Suprapubic skin (tissue), 4 donors: ENCODE results near the gene SFSWAP. TPM values are rescaled to one million over a fixed set of nuclear protein-coding genes. Genes with fewer than 3 reads are reported as not detected.
A peak's percentile ranks its signal among the peaks of the same experiment; 100 is the strongest.

Experiments
- DNase-seq, 2 donors: peaks; one replicate each; pipeline ENCODE4 v3.0.0-alpha.2; 2019; ENCODE audit warnings: low spot score in 2 of 2
- H3K27ac ChIP-seq: fragments of 200-600 bp; sonication (generic); one replicate; pipeline ENCODE4 v1.5.1; 2019
- H3K27me3 ChIP-seq: fragments of 200-600 bp; sonication (generic); one replicate; pipeline ENCODE4 v1.5.1; 2019
- H3K36me3 ChIP-seq: fragments of 200-600 bp; sonication (generic); one replicate; pipeline ENCODE4 v1.5.1; 2019
- H3K4me1 ChIP-seq: fragments of 200-600 bp; sonication (generic); one replicate; pipeline ENCODE4 v1.5.1; 2019
- H3K4me3 ChIP-seq: fragments of 200-600 bp; sonication (generic); one replicate; pipeline ENCODE4 v1.5.1; 2019; ENCODE audit warnings: mild to moderate bottlenecking
- H3K9me3 ChIP-seq: fragments of 200-600 bp; sonication (generic); one replicate; pipeline ENCODE4 v1.5.1; 2019
- CTCF ChIP-seq, 2 donors: fragments of 200-600 bp in 1 of 2; fragments of 450-650 bp in 1 of 2; sonication (generic) in 1 of 2; IDR thresholded peaks; one replicate each; pipeline ENCODE4 v1.5.1; 2016 to 2019; ENCODE audit warnings: antibody characterized with exemption in 2 of 2, mild to moderate bottlenecking in 1 of 2, moderate library complexity in 1 of 2
- EP300 ChIP-seq: sonication (generic); formaldehyde crosslinking; IDR thresholded peaks from one replicate; pipeline ENCODE4 v1.6.1; 2017; ENCODE audit warnings: antibody characterized with exemption
- POLR2A ChIP-seq, 2 donors: fragments of 450-650 bp; IDR thresholded peaks; one replicate each; pipeline ENCODE4 v1.6.1; 2017; ENCODE audit warnings: antibody characterized with exemption in 2 of 2, mild to moderate bottlenecking in 2 of 2, moderate library complexity in 2 of 2
- POLR2AphosphoS5 ChIP-seq, 3 donors: sonication (generic); formaldehyde crosslinking; IDR thresholded peaks; one replicate each; pipeline ENCODE4 v1.6.1; 2017; ENCODE audit warnings: antibody characterized with exemption in 3 of 3
- WGBS: methylation state at CpG from one replicate; pipeline ENCODE4 v1.1.5; 2018; 5-methylcytosine and 5-hydroxymethylcytosine counted together
- total RNA-seq, 4 donors: library from RNA; depleted of rRNA; stranded (reverse); fragments of >200 nt; gene quantifications; one replicate each; pipeline ENCODE4 v1.1.0, GENCODE V29; 2016

The SFSWAP gene
- total RNA-seq, 4 donors from 2014 or later = 41.3 to 107 (median 49.9) TPM

DNA sequence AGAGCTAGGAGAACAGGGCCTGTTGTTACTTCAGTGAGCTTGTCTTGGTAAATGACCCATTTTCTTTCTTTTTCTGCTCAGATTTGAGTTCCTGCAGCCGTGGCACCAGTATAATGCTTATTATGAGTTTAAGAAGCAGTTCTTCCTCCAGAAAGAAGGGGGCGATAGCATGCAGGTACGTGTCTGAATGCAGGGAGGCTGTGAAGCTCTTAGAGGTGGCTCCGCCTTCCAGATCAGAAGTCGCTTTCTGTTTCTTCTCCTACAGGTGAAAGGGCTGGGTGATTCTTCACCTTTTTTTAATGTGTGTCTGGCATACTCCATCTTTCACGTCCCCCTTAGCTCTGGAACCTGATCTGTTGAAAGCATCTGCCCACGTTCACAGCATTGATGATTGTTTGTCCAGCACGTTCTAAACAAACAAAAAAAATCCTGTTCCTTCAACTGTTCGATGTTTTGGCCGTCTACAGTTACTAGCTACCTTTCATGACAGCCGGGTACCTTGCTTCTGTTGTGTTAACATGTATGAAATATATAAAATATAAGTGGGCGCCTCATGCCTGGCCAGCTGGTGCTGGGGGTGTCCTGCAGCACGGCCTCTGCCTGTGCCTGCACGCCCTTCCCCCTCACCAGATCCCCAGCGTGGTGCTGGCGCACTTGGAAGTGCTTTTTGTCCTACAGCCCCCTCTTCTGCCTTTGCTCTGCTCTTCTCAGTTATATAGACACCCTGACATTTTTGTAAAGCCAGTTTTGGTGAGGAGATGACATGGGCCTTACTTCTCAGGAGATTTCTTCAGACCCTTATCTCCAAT lies 44.6 kb downstream of the SFSWAP start:
- WGBS = 82% methylated on average over 16 of the region's 16 CpGs
- TF ChIP-seq CTCF (IDR thresholded peaks at IDR 0.05) (peak in 1 of 2 donors; percentile 14), POLR2AphosphoS5 (IDR thresholded peaks at IDR 0.05) (no peak)
- Histone ChIP-seq H3K4me3 (no peak overlapping the region), H3K27ac (no peak overlapping the region), H3K36me3 (peaks cover 80% of the 10 kb centered on the region), H3K4me1 (no peaks in the 10 kb centered on the region), H3K9me3 (no peaks in the 10 kb centered on the region), H3K27me3 (no peaks in the 10 kb centered on the region)
- DNase-seq = no peak

GRCh38 chr12:131756441-131756840 lies 45.6 kb downstream of the SFSWAP start:
- no peak for DNase-seq
- Histone ChIP-seq H3K27me3 (no peaks in the 10 kb centered on the region), H3K4me3 (no peak overlapping the region), H3K27ac (no peak overlapping the region), H3K4me1 (no peaks in the 10 kb centered on the region), H3K9me3 (no peaks in the 10 kb centered on the region), H3K36me3 (peaks cover 82% of the 10 kb centered on the region)
- TF ChIP-seq EP300 (no peak), POLR2A (IDR thresholded peaks at IDR 0.05) (no peak), POLR2AphosphoS5 (IDR thresholded peaks at IDR 0.05) (no peak), CTCF (IDR thresholded peaks at IDR 0.05) (no peak)
- WGBS = 91% methylated on average over 18 of the region's 18 CpGs

DNA sequence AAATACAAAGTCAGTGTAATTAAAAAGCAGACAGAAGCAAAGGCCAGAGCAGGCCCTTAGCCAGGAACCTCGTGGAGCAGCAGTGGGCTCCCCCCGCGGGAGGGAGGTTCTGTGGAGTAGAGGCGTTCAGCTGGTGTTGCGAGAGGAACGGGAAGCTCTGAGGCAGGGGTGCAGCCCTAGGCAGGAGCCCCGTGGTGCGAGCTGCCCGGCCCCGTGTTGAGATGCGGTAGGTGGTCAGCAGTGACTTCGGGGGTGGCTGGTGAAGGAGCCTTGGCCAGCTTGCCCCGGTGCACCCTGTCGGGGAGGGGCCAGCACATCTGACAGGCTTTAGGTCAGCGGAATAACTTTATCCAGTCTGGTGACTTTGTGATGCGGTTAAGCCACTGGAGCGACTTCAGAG lies 46.2 kb downstream of the SFSWAP start:
- H3K27ac ChIP-seq = no peak overlapping the region
- WGBS = 89% methylated on average over 17 of the region's 17 CpGs
- H3K27me3 ChIP-seq = no peaks in the 10 kb centered on the region
- H3K4me1 ChIP-seq = no peaks in the 10 kb centered on the region
- no peak for DNase-seq
- TF ChIP-seq POLR2A (IDR thresholded peaks at IDR 0.05) (no peak), EP300 (no peak), CTCF (IDR thresholded peaks at IDR 0.05) (no peak), POLR2AphosphoS5 (IDR thresholded peaks at IDR 0.05) (no peak)
- H3K9me3 ChIP-seq = no peaks in the 10 kb centered on the region
- peaks cover 86% of the 10 kb centered on the region for H3K36me3 ChIP-seq
- no peak overlapping the region for H3K4me3 ChIP-seq

- Histone ChIP-seq H3K27ac (no peak overlapping the region), H3K4me3 (no peak overlapping the region), H3K27me3 (no peaks in the 10 kb centered on the region), H3K36me3 (peaks cover 87% of the 10 kb centered on the region), H3K4me1 (no peaks in the 10 kb centered on the region), H3K9me3 (no peaks in the 10 kb centered on the region)
- no peak for DNase-seq
- 94% methylated on average over 11 of the region's 11 CpGs for WGBS
- no peak for TF ChIP-seq CTCF (IDR thresholded peaks at IDR 0.05)
- TF ChIP-seq POLR2AphosphoS5 (IDR thresholded peaks at IDR 0.05) = no peak
- no peak for TF ChIP-seq EP300
- no peak for TF ChIP-seq POLR2A (IDR thresholded peaks at IDR 0.05)
Observed at GRCh38 chr12:131758016-131758739, 47.3 kb downstream of the SFSWAP start.

DNA sequence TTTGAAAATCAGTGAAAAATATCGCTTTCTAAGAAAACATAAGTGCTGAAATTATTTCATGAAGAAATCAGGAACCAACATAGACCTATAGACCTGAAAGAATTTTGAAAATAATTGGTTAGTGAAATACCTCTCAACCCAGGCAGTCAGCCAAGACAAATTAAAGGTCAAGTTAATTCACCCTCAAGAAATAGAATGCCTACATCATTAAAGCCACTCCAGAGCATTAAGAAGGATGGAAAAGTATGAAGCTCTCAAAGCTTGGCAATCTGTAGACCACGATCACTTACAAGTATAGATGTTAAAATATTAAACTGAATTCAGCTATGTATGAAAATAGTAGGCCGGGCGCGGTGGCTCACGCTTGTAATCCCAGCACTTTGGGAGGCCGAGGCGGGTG lies 48.3 kb downstream of the SFSWAP start:
- Histone ChIP-seq H3K4me3 (no peak overlapping the region), H3K27me3 (no peaks in the 10 kb centered on the region), H3K36me3 (peaks cover 82% of the 10 kb centered on the region), H3K9me3 (no peaks in the 10 kb centered on the region), H3K27ac (no peak overlapping the region), H3K4me1 (no peaks in the 10 kb centered on the region)
- 93% methylated on average over 8 of the region's 8 CpGs for WGBS
- no peak for DNase-seq
- TF ChIP-seq POLR2A (IDR thresholded peaks at IDR 0.05) (no peak), CTCF (IDR thresholded peaks at IDR 0.05) (no peak), EP300 (no peak), POLR2AphosphoS5 (IDR thresholded peaks at IDR 0.05) (no peak)
